Chondrocyte (in vitro differentiated cells): ENCODE measurements around the gene PLEKHG4B. TPM values are rescaled to one million over a fixed set of nuclear protein-coding genes. Genes with fewer than 3 reads are reported as not detected.
A peak's percentile ranks its signal among the peaks of the same experiment; 100 is the strongest.

Experiments
- DNase-seq: peaks from one replicate; pipeline ENCODE4 v3.0.0; 2021; ENCODE audit warnings: mixed read lengths, low spot score
- H3K27ac Mint-ChIP-seq: one replicate; pipeline ENCODE4 v1.8.0; 2021; ENCODE audit warnings: mild to moderate bottlenecking, moderate library complexity, mixed read lengths; ENCODE audit not compliant: unreplicated experiment
- H3K27me3 Mint-ChIP-seq: 2 replicates; pipeline ENCODE4 v1.8.0; 2021; ENCODE audit warnings: low read depth, mixed read lengths
- H3K36me3 Mint-ChIP-seq: 2 replicates; pipeline ENCODE4 v1.8.0; 2021; ENCODE audit warnings: low read depth, mixed read lengths
- H3K4me1 Mint-ChIP-seq: 2 replicates; pipeline ENCODE4 v1.8.0; 2021; ENCODE audit warnings: low read depth, mild to moderate bottlenecking, mixed read lengths
- H3K4me3 Mint-ChIP-seq: one replicate; pipeline ENCODE4 v1.8.0; 2021; ENCODE audit warnings: mild to moderate bottlenecking, moderate library complexity, mixed read lengths; ENCODE audit not compliant: unreplicated experiment
- H3K9me3 Mint-ChIP-seq: 2 replicates; pipeline ENCODE4 v1.8.0; 2021; ENCODE audit warnings: low read depth, mixed read lengths
- total RNA-seq: library from RNA; stranded (reverse); gene quantifications from 3 replicates; pipeline ENCODE4 v1.2.1, GENCODE V29; 2021
- TF ChIP-seq, protein P1 (sequence below): fragments of 200-600 bp; sonication (generic); IDR thresholded peaks from 2 replicates; pipeline ENCODE4 v1.5.0; 2021; ENCODE audit warnings: antibody characterized with exemption, mild to moderate bottlenecking, moderate library complexity

PLEKHG4B gene
- total RNA-seq, 1 donor from 2014 or later: 2.0 TPM

DNA sequence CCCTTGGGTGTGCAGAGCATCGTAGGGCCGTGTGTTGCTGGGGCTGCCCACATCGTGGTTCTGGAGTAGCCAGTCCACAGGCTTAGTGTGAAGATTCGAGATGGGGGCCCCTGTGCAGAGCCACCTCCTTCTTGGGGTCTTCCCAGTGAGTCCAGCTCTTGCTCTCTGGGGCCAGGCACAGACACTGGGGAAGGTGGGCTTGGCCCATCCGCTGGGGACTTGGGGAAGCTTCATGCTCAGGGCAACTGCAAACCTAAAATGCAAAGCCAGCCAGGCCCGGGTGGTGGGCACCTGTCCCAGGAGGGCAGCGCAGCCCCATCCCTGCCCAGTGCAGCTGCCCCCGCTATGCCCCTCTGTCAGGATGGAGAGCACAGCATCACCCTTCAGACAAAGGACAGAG lies 53.0 kb downstream of the PLEKHG4B start:
- no peak overlapping the region for H3K27ac Mint-ChIP-seq
- peaks cover 23% of the 10 kb centered on the region for H3K9me3 Mint-ChIP-seq
- peaks cover 16% of the 10 kb centered on the region for H3K36me3 Mint-ChIP-seq
- no peak overlapping the region for H3K4me3 Mint-ChIP-seq
- TF ChIP-seq, protein P1, sequence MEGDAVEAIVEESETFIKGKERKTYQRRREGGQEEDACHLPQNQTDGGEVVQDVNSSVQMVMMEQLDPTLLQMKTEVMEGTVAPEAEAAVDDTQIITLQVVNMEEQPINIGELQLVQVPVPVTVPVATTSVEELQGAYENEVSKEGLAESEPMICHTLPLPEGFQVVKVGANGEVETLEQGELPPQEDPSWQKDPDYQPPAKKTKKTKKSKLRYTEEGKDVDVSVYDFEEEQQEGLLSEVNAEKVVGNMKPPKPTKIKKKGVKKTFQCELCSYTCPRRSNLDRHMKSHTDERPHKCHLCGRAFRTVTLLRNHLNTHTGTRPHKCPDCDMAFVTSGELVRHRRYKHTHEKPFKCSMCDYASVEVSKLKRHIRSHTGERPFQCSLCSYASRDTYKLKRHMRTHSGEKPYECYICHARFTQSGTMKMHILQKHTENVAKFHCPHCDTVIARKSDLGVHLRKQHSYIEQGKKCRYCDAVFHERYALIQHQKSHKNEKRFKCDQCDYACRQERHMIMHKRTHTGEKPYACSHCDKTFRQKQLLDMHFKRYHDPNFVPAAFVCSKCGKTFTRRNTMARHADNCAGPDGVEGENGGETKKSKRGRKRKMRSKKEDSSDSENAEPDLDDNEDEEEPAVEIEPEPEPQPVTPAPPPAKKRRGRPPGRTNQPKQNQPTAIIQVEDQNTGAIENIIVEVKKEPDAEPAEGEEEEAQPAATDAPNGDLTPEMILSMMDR: no peak
- H3K27me3 Mint-ChIP-seq: peaks cover 8% of the 10 kb centered on the region
- H3K4me1 Mint-ChIP-seq: peaks cover 7% of the 10 kb centered on the region
- no peak for DNase-seq

DNA sequence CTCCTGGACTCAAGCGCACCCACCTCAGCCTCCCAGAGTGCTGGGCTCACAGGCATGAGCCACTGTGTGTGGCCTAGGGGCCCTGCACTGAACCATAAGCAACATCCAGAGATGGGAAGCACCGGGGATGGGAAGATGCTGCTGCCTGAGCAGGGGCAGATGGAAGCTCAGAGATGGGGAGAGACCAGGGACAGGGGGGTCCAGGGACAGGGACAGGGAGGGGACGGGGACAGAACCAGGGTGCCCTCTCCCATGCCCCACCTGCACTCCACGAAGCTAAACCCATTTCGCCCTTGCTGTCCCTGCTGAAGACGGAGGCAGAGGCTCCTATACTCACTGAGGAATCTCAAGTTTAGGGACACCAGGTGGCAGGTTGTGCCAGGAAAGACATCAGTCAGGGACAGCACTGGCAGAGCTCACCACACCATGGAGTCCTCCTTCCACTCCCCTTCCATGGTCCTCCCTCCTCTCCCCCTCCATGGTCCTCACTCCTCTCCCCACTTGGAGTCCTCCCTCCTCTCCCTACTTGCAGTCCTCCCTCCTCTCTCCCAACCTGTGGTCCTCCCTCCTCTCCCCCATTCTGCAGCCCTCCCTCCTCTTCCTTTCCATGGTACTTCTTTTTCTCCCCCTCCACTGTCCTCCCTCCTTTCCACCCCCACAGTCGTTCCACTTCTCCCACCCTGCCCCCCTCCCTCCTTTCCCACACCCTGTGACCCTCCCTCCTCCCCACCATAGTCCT lies 53.8 kb downstream of the PLEKHG4B start:
- peaks cover 16% of the 10 kb centered on the region for H3K36me3 Mint-ChIP-seq
- H3K4me3 Mint-ChIP-seq: no peak overlapping the region
- no peak overlapping the region for H3K27ac Mint-ChIP-seq
- peaks cover 8% of the 10 kb centered on the region for H3K27me3 Mint-ChIP-seq
- peaks cover 14% of the 10 kb centered on the region for H3K4me1 Mint-ChIP-seq
- DNase-seq: no peak
- peaks cover 23% of the 10 kb centered on the region for H3K9me3 Mint-ChIP-seq
- TF ChIP-seq, protein P1: no peak

DNA sequence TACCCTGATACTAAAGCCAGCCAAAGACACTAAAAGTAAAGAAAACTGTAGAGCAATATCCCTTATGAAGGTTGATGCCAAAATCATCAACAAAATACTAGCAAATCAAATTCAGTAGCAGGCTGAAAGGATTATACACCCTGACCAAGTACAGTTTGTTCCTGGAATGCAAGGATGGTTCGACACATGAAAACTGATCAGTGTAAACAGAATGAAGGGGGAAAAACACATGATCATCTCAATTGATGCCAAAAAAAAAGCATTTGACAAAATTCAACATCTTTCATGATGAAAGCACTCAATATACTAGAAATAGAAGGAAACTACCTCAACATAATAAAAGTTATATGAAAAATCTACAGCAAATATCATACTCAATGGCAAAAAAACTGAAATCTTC lies 55.8 kb downstream of the PLEKHG4B start:
- DNase-seq: no peak
- Mint-ChIP-seq H3K36me3 (peaks cover 11% of the 10 kb centered on the region), H3K9me3 (peaks cover 23% of the 10 kb centered on the region), H3K27me3 (peaks cover 3% of the 10 kb centered on the region), H3K4me1 (peaks cover 14% of the 10 kb centered on the region), H3K4me3 (no peak overlapping the region), H3K27ac (no peak overlapping the region)
- TF ChIP-seq, protein P1: no peak

DNA sequence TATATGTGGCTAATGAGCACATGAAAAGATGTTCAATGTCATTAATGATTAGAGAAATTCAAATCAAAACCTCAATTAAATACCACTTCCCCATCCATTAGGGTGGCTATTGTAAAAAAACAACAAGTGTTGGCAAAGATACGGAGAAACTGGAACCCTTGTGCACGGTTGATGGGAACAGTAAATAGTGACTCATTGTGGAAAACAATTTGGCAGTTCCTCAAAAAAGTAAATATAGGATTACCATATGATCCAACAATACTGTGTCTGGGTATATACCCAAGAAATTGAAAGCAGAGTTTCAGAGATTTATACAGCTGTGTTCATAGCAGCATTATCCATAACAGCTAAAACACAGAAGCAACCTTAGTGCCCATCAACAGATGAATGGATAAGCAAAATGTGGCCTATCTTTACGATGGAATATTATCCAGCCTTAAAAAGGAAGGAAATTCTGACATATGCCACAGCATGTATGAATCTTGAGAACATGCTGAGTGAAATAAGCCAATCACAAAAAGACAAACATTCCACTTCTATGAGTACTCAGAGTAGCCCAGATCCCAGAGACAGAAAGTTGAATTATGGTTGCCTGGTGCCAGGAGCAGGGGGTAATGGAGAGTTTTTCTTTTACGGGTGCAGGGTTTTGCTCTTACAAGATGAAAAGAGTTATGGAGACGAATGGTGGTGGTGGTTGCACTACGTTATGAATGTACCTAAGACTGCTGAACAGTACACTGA lies 57.9 kb downstream of the PLEKHG4B start:
- TF ChIP-seq, protein P1: no peak
- H3K36me3 Mint-ChIP-seq: peaks cover 12% of the 10 kb centered on the region
- no peak for DNase-seq
- peaks cover 24% of the 10 kb centered on the region for H3K4me1 Mint-ChIP-seq
- peaks cover 2% of the 10 kb centered on the region for H3K27me3 Mint-ChIP-seq
- no peak overlapping the region for H3K4me3 Mint-ChIP-seq
- peaks cover 23% of the 10 kb centered on the region for H3K9me3 Mint-ChIP-seq
- peak overlapping the region; percentile 47 for H3K27ac Mint-ChIP-seq

DNA sequence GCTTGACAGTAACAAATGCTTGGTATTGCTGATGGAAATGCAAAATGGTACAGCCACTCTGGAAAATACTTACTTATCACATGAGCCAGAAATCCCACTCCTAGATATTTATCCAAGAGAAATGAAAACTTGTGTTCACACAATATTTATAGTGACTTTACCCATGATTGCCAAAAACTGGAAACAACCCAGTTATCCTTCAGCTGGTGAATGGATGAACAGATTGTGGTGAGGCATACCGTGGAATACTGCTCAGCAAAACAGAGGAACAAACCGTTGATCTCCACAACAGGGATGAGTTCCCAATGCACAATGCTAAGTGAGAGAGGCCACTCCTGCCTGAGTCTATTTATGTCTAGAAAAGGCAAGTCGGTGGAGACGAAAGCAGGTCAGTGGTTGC lies 58.8 kb downstream of the PLEKHG4B start:
- Mint-ChIP-seq H3K9me3 (peaks cover 23% of the 10 kb centered on the region), H3K36me3 (peaks cover 14% of the 10 kb centered on the region), H3K4me3 (no peak overlapping the region), H3K27ac (no peak overlapping the region), H3K27me3 (peaks cover 4% of the 10 kb centered on the region), H3K4me1 (peaks cover 24% of the 10 kb centered on the region)
- TF ChIP-seq, protein P1: no peak
- no peak for DNase-seq
